ENCODE data around the gene NFXL1.

GRCh38 chr4:47915378-47915777, 995 bp upstream of the NFXL1 start:
- TF ChIP-seq POLR2A (IDR thresholded peaks at IDR 0.05; ENCODE audit: low read depth, low read length): no peak
- TF ChIP-seq POLR2AphosphoS5 (IDR thresholded peaks at IDR 0.05; ENCODE audit: low read depth, low read length): no peak
- TF ChIP-seq TAF1 (IDR thresholded peaks at IDR 0.05; ENCODE audit: borderline replicate concordance, low read depth, low read length): no peak
